A549 (cell line): ENCODE results near the gene ACSBG1. TPM values are rescaled to one million over a fixed set of nuclear protein-coding genes. Genes with fewer than 3 reads are reported as not detected.

Source experiments
- ATAC-seq, 2 experiments: fragments of 200-7000 bp in 1 of 2; fragments of >200 bp in 1 of 2; cut with Nextera tagmentation in 1 of 2; cut with Tn5 transposase in 1 of 2; 3 replicates each; pipeline versions ENCODE4 v1.8.0 to v1.9.1; 2018 to 2020; ENCODE audit warnings: mild to moderate bottlenecking in 1 of 2, moderate library complexity in 1 of 2
- CTCF ChIA-PET: fragments of 300-600 bp; sonication (Branson Sonifier 250); formaldehyde crosslinking; extraction: SDS; loops from one replicate; lab custom pipeline; 2021; ENCODE audit warnings: antibody characterized with exemption, inconsistent platforms; lab: Yijun Ruan, JAX
- POLR2A ChIA-PET: fragments of 350-600 bp; formaldehyde crosslinking; extraction: SDS; loops from one replicate; lab custom pipeline; 2021; ENCODE audit warnings: antibody characterized with exemption, inconsistent platforms; lab: Yijun Ruan, JAX
- DNase-seq, 2 experiments: peaks; one replicate each; pipeline versions ENCODE4 v3.0.0 to v3.0.0-alpha.2; 2011 to 2016; ENCODE audit warnings: low read depth in 1 of 2, low spot score in 1 of 2
- FAIRE-seq: peaks from 2 replicates; lab custom pipeline; 2011; peaks lifted over from hg19 to GRCh38; lab: Jason Lieb, UNC
- H3K27ac ChIP-seq, 2 experiments: fragments of >200 bp; sonication (Bioruptor Twin); formaldehyde crosslinking; 3 replicates each; pipeline ENCODE4 v1.5.1; 2016 to 2017
- H3K4me1 ChIP-seq: fragments of >200 bp; sonication (Bioruptor Twin); formaldehyde crosslinking; 3 replicates; pipeline ENCODE4 v1.6.1; 2016
- H3K4me2 ChIP-seq: fragments of >200 bp; sonication (Bioruptor Twin); formaldehyde crosslinking; 3 replicates; pipeline ENCODE4 v1.6.1; 2016
- H3K4me3 ChIP-seq: fragments of >200 bp; sonication (Bioruptor Twin); formaldehyde crosslinking; 3 replicates; pipeline ENCODE4 v1.5.1; 2016
- H3K9me3 ChIP-seq: fragments of >200 bp; sonication (Bioruptor Twin); formaldehyde crosslinking; 3 replicates; pipeline ENCODE4 v1.6.1; 2016
- ATOH8 ChIP-seq: fragments of 250-450 bp; sonication (Bioruptor Pico); IDR thresholded peaks from 2 replicates; pipeline ENCODE4 v1.5.0; 2020; ENCODE audit warnings: low read depth, mild to moderate bottlenecking, moderate library complexity
- CBX2 ChIP-seq: fragments of 200-600 bp; sonication (generic); IDR thresholded peaks from 2 replicates; pipeline ENCODE4 v1.6.1; 2016; ENCODE audit warnings: low read depth, mild to moderate bottlenecking, borderline replicate concordance
- CTCF ChIP-seq: fragments of >200 bp; sonication (Bioruptor Twin); formaldehyde crosslinking; IDR thresholded peaks from 3 replicates; pipeline ENCODE4 v1.5.1; 2016
- E2F6 ChIP-seq: IDR thresholded peaks from 2 replicates; pipeline ENCODE4 v1.6.1; 2012; ENCODE audit warnings: low read depth, borderline replicate concordance
- EHF ChIP-seq: fragments of 250-450 bp; sonication (Bioruptor Pico); IDR thresholded peaks from 2 replicates; pipeline ENCODE4 v1.5.0; 2020; ENCODE audit warnings: mild to moderate bottlenecking
- EHMT2 ChIP-seq: fragments of 200-600 bp; sonication (generic); IDR thresholded peaks from 2 replicates; pipeline ENCODE4 v1.6.1; 2016; ENCODE audit warnings: antibody characterized with exemption, low read depth, mild to moderate bottlenecking, moderate library complexity
- ELK1 ChIP-seq: fragments of 150-350 bp; IDR thresholded peaks from 2 replicates; pipeline ENCODE4 v1.6.1; 2014; ENCODE audit warnings: low read depth, mild to moderate bottlenecking, low read length
- FOXS1 ChIP-seq: fragments of 250-450 bp; sonication (Bioruptor Pico); IDR thresholded peaks from 2 replicates; pipeline ENCODE4 v1.5.0; 2020; ENCODE audit warnings: mild to moderate bottlenecking, moderate library complexity
- GATA3 ChIP-seq: IDR thresholded peaks from 2 replicates; pipeline ENCODE4 v1.6.1; 2012; ENCODE audit warnings: borderline replicate concordance
- HMGXB4 ChIP-seq: fragments of 250-450 bp; sonication (Bioruptor Pico); IDR thresholded peaks from 2 replicates; pipeline ENCODE4 v1.5.0; 2021; ENCODE audit warnings: mild to moderate bottlenecking, moderate library complexity, borderline replicate concordance
- KDM1A ChIP-seq: fragments of 200-600 bp; sonication (generic); IDR thresholded peaks from 2 replicates; pipeline ENCODE4 v1.6.1; 2016; ENCODE audit warnings: low read depth, mild to moderate bottlenecking
- MAZ ChIP-seq: fragments of 150-350 bp; IDR thresholded peaks from 2 replicates; pipeline ENCODE4 v1.6.1; 2014; ENCODE audit warnings: antibody characterized with exemption, low read depth, low read length, borderline replicate concordance
- NPAS2 ChIP-seq: fragments of 250-450 bp; sonication (Bioruptor Pico); IDR thresholded peaks from 2 replicates; pipeline ENCODE4 v1.8.0; 2022; ENCODE audit warnings: mild to moderate bottlenecking, moderate library complexity, borderline replicate concordance
- POLR2A ChIP-seq: IDR thresholded peaks from 2 replicates; pipeline ENCODE4 v1.6.1; 2012; ENCODE audit warnings: mild to moderate bottlenecking, low read length
- POLR2AphosphoS2 ChIP-seq: conservative IDR thresholded peaks from 2 replicates; pipeline ENCODE4 v1.6.1; 2012; ENCODE audit warnings: low read length, improper control_type of control experiment, inconsistent platforms
- RARB ChIP-seq: fragments of 250-450 bp; sonication (Bioruptor Pico); IDR thresholded peaks from 2 replicates; pipeline ENCODE4 v1.8.0; 2021; ENCODE audit warnings: mild to moderate bottlenecking, moderate library complexity
- RCOR1 ChIP-seq: fragments of 150-350 bp; IDR thresholded peaks from 2 replicates; pipeline ENCODE4 v1.6.1; 2014; ENCODE audit warnings: antibody characterized with exemption, low read length, low read depth
- TFCP2L1 ChIP-seq: fragments of 250-450 bp; sonication (Bioruptor Pico); IDR thresholded peaks from 2 replicates; pipeline ENCODE4 v1.5.0; 2021; ENCODE audit warnings: mild to moderate bottlenecking
- ZC3H11A ChIP-seq: fragments of 450-650 bp; IDR thresholded peaks from 2 replicates; pipeline ENCODE4 v1.6.1; 2014; ENCODE audit warnings: antibody characterized with exemption, mild to moderate bottlenecking
- ZFP36 ChIP-seq: fragments of 450-650 bp; IDR thresholded peaks from 2 replicates; pipeline ENCODE4 v1.6.1; 2014; ENCODE audit warnings: borderline replicate concordance; ENCODE audit not compliant: partially characterized antibody
- WGBS: methylation state at CpG from one replicate; pipeline ENCODE4 v1.1.6; 2017; ENCODE audit errors: missing lambda C conversion rate; 5-methylcytosine and 5-hydroxymethylcytosine counted together
- polyA plus RNA-seq, 4 experiments: library from polyadenylated mRNA; depleted of rRNA in 3 of 4; stranded (reverse); fragments of >200 nt; fragmentation: RNase III in 1 of 4; extraction: RNeasy Plus Mini Kit Qiagen cat#74134 plus additional on column Dnase treatment in 1 of 4; gene quantifications; 2 replicates in 3 of 4; 3 replicates in 1 of 4; pipeline ENCODE4 v1.2.3, GENCODE V29; 2011 to 2017

ACSBG1 gene
- polyA plus RNA-seq, 2 of the 4 experiments (the other 2 are of a cell fraction): 0.15 to 0.21 TPM

GRCh38 chr15:78272776-78273175 lies 38.4 kb upstream of the ACSBG1 start:
- CTCF ChIA-PET: interaction anchor here (0.9 to 5.0 kb wide), 7 partner anchors 9 to 273 kb away, joined by 3 to 25 read pairs (median 4); no protein-coding TSS in a partner anchor
- DNase-seq (no peak), ATAC-seq (no peak), FAIRE-seq (no peak)
- TF ChIP-seq ELK1 (no peak), HMGXB4 (no peak), ZC3H11A (no peak), GATA3 (no peak), EHMT2 (no peak), ZFP36 (no peak), MAZ (no peak), TFCP2L1 (CRISPR knock-in tag) (no peak), NPAS2 (CRISPR knock-in tag) (no peak), KDM1A (no peak), RARB (CRISPR knock-in tag) (no peak), FOXS1 (CRISPR knock-in tag) (no peak), ATOH8 (no peak), POLR2AphosphoS2 (no peak), E2F6 (no peak), EHF (CRISPR knock-in tag) (no peak), RCOR1 (no peak), CBX2 (no peak), POLR2A (no peak)
- Histone ChIP-seq H3K9me3 (no peaks in the 10 kb centered on the region), H3K4me2 (no peak overlapping the region), H3K4me3 (no peak overlapping the region), H3K4me1 (peaks cover 6% of the 10 kb centered on the region; the same call in 1 of the 3 replicates), H3K27ac (no peak overlapping the region)
- POLR2A ChIA-PET: interaction anchor here (0.9 kb wide), 1 partner anchor 27 kb away, joined by 4 read pairs; the partner anchor contains the start of gene SKIC8
- WGBS: 79% methylated on average over 3 of the region's 3 CpGs

GRCh38 chr15:78272316-78272715 lies 38.0 kb upstream of the ACSBG1 start:
- ATAC-seq: no peak
- no peak for TF ChIP-seq CTCF

More at GRCh38 chr15:78272316-78272715, 38.0 kb upstream of the ACSBG1 start:
- H3K4me3 ChIP-seq: no peak overlapping the region
- no peak overlapping the region for H3K4me2 ChIP-seq
- 33% methylated on average over 2 of the region's 2 CpGs for whole genome bisulfite sequencing
- DNase-seq: no peak
- peaks cover 6% of the 10 kb centered on the region; the same call in 1 of the 3 replicates for H3K4me1 ChIP-seq
- H3K9me3 ChIP-seq: no peaks in the 10 kb centered on the region
- ChIA-PET CTCF (interaction anchor here (0.6 to 5.0 kb wide), 6 partner anchors 9 to 273 kb away, joined by 3 to 25 read pairs (median 4); no protein-coding TSS in a partner anchor), POLR2A (no interaction called here)
- no peak overlapping the region for H3K27ac ChIP-seq
- FAIRE-seq: no peak
